Measurements from ENCODE around the gene CLASP2.
"Not testable (repeated sequence)": the region's sequence is repeated elsewhere in the genome, so short reads cannot be mapped to it uniquely, and the experiment has no call there.

The CLASP2 gene

DNA sequence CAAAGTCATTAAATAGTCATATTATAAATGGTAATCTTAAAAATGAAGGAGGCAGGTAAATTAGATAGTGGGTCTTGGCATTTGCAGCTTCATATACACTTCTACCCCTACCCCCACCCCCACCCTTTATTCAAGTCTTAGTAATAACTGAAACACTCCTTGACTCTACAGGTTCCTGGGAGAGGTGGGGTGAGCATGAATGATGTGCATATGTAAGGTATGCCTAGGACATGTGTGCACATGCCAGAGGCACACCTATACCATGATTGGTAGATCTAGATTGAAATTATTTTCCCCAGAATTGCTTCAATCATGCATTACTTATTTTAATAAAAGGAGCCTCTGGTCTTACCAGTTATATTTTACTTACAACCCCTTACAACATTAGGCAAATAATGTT is 40.2 kb upstream of the CLASP2 start:
- ATAC-seq: no peak
- no peak for TF ChIP-seq TCF4 (CRISPR knock-in tag; IDR thresholded peaks at IDR 0.05; ENCODE audit: borderline replicate concordance)
- TF ChIP-seq OSR1 (CRISPR knock-in tag; IDR thresholded peaks at IDR 0.05): no peak
- TF ChIP-seq ISL1 (CRISPR knock-in tag; IDR thresholded peaks at IDR 0.05): no peak
- no peak for TF ChIP-seq CSRNP3 (CRISPR knock-in tag; IDR thresholded peaks at IDR 0.05)
- no peak for TF ChIP-seq ZNF70 (CRISPR knock-in tag; IDR thresholded peaks at IDR 0.05)
- TF ChIP-seq TOX (CRISPR knock-in tag; IDR thresholded peaks at IDR 0.05; ENCODE audit: borderline replicate concordance): no peak
- TF ChIP-seq PPARA (CRISPR knock-in tag; IDR thresholded peaks at IDR 0.05; ENCODE audit: borderline replicate concordance): no peak
- no peak for TF ChIP-seq SNAI2 (CRISPR knock-in tag; IDR thresholded peaks at IDR 0.05)

DNA sequence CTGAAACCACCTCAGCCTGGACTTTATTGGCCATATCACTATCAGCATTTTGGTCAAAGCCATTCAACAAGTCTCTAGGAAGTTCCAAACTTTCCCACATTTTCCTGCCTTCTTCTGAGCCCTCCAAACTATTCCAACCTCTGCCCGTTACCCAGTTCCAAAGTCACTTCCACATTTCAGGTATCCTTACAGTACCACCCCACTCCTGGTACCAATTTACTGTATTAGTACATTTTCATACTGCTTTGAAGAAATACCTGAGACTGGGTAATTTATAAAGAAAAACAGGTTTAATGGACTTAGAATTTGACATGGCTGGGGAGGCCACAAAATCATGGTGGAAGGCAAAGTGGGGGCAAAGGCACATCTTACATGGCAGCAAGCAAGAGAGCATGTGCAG is 36.3 kb upstream of the CLASP2 start:
- ATAC-seq: not testable (repeated sequence)

- no peak for TF ChIP-seq ARNTL (CRISPR knock-in tag; IDR thresholded peaks at IDR 0.05; ENCODE audit: borderline replicate concordance, low read depth)
- no peak for TF ChIP-seq CSDC2 (CRISPR knock-in tag; IDR thresholded peaks at IDR 0.05)
- TF ChIP-seq PPARA (CRISPR knock-in tag; IDR thresholded peaks at IDR 0.05; ENCODE audit: borderline replicate concordance): no peak
- no peak for ATAC-seq
These were observed 33.3 kb upstream of the CLASP2 start for GRCh38 chr3:33751336-33751735.

- TF ChIP-seq ZNF8 (CRISPR knock-in tag; IDR thresholded peaks at IDR 0.05) (no peak), TSHZ2 (CRISPR knock-in tag; IDR thresholded peaks at IDR 0.05) (no peak), PPARA (CRISPR knock-in tag; IDR thresholded peaks at IDR 0.05; ENCODE audit: borderline replicate concordance) (no peak), OSR1 (CRISPR knock-in tag; IDR thresholded peaks at IDR 0.05) (no peak), SNAI2 (CRISPR knock-in tag; IDR thresholded peaks at IDR 0.05) (no peak), ESRRG (CRISPR knock-in tag; IDR thresholded peaks at IDR 0.05) (no peak), ZFP30 (CRISPR knock-in tag; IDR thresholded peaks at IDR 0.05) (no peak), ZNF70 (CRISPR knock-in tag; IDR thresholded peaks at IDR 0.05) (no peak), PATZ1 (CRISPR knock-in tag; IDR thresholded peaks at IDR 0.05; ENCODE audit: borderline replicate concordance) (no peak), RARB (CRISPR knock-in tag; IDR thresholded peaks at IDR 0.05) (no peak), CSDC2 (CRISPR knock-in tag; IDR thresholded peaks at IDR 0.05) (no peak), ZNF565 (CRISPR knock-in tag; conservative IDR thresholded peaks at IDR 0.05; ENCODE audit: low read depth) (no peak)
- TF ChIP-seq, protein P1, sequence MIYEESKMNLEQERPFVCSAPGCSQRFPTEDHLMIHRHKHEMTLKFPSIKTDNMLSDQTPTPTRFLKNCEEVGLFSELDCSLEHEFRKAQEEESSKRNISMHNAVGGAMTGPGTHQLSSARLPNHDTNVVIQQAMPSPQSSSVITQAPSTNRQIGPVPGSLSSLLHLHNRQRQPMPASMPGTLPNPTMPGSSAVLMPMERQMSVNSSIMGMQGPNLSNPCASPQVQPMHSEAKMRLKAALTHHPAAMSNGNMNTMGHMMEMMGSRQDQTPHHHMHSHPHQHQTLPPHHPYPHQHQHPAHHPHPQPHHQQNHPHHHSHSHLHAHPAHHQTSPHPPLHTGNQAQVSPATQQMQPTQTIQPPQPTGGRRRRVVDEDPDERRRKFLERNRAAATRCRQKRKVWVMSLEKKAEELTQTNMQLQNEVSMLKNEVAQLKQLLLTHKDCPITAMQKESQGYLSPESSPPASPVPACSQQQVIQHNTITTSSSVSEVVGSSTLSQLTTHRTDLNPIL (CRISPR knock-in tag; IDR thresholded peaks at IDR 0.05; ENCODE audit: low read depth): no peak
- TF ChIP-seq, protein P2, sequence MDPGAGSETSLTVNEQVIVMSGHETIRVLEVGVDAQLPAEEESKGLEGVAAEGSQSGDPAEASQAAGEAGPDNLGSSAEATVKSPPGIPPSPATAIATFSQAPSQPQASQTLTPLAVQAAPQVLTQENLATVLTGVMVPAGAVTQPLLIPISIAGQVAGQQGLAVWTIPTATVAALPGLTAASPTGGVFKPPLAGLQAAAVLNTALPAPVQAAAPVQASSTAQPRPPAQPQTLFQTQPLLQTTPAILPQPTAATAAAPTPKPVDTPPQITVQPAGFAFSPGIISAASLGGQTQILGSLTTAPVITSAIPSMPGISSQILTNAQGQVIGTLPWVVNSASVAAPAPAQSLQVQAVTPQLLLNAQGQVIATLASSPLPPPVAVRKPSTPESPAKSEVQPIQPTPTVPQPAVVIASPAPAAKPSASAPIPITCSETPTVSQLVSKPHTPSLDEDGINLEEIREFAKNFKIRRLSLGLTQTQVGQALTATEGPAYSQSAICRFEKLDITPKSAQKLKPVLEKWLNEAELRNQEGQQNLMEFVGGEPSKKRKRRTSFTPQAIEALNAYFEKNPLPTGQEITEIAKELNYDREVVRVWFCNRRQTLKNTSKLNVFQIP (CRISPR knock-in tag; IDR thresholded peaks at IDR 0.05; ENCODE audit: borderline replicate concordance, low read depth): no peak
- no peak for ATAC-seq
These were observed 32.1 kb upstream of the CLASP2 start for GRCh38 chr3:33750211-33750548.

All from SK-N-SH treated with all-trans-retinoic acid at 6 μM for 48 hours (cell line).